GM18519 (cell line): ENCODE data around the gene NUAK1.

Experiments
- ATAC-seq: cut with Tn5 transposase; IDR thresholded peaks from one replicate; pipeline ENCODE4 v1.9.1; 2021; ENCODE audit warnings: mild to moderate bottlenecking, moderate library complexity; ENCODE audit not compliant: unreplicated experiment, low FRiP score

The NUAK1 gene

DNA sequence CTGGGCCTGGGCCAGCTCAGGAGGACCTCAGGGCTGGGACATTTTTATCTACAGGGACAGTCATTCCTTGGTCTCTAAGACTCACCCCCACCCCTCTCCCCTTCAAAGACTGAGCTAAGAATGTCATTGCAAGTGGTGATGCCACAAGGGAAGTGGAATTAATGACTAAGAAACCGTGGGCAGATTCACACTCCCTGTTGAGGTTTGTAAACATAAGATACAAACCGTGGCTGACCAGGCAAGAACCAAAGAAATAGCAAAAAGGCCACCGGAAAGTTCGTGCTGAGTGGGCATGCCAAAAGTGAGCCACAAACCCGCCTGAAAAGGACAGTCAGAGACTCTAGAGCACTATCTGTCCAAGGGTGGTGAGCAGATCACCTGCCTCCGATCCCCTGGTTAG is 25.7 kb downstream of the NUAK1 start:
- ATAC-seq = no peak

DNA sequence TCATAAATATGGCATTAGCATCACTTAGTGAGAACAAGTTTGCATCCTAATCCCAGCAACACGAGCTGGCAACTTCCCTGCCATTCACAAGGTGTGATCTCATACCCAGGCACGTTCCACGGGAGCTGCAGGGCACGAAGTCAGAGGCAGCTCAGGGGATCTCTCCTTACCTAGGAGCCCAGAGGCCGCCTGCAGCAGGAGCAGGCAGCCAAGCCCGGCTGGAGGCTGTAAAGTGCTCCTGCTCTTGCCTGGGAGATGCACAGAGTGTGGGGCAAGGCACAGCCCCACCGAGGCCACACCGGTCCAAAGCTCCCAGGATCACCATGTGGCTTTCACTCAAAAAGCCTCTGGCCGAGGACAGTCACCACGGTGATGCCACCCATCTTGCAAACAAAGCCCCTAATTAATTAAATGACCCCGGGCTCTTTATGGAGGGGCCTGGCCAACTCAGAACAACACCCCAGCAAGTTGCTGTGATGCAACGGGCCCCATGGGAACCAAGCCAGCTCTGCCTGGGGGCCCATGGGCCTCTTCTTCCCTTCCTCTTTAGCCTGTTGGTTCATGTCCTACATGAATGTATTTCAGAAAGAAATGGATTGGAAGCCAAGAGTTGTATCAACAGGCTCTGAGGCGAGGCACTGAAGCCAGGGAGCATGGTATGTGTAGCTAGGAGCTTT is 26.5 kb downstream of the NUAK1 start:
- ATAC-seq = no peak

DNA sequence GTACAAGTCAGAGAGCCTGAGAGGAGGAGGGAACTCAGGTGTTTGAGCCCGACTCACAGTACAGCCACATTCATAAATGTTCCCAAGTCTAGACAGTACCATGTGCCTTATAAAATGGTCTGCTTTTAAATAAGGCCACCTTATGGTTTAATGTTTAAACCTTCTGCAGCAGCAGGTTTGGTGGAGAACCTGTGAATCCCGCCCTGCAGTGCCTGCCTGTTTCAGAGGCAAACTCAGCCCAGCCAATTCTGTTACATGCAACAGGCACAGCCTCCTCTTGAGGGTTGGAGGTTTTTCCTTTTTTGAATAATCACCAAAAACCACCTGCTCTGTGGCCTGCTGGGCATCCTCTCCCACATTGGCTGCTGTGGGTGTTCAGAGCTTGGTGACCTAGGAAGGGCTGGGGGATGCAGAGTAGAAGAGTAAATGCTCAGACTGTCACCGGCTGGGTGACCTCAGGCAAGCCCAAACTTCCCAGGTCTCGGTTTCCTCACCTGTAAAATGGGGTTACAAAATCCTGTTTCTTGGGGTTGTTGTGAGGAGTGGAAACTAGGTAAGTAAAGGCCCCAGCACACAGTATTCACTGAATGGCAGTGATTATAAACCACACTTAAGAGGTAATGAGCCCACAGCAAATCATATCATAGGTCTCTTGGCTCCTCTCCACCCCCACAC is 28.0 kb downstream of the NUAK1 start:
- ATAC-seq = no peak

DNA sequence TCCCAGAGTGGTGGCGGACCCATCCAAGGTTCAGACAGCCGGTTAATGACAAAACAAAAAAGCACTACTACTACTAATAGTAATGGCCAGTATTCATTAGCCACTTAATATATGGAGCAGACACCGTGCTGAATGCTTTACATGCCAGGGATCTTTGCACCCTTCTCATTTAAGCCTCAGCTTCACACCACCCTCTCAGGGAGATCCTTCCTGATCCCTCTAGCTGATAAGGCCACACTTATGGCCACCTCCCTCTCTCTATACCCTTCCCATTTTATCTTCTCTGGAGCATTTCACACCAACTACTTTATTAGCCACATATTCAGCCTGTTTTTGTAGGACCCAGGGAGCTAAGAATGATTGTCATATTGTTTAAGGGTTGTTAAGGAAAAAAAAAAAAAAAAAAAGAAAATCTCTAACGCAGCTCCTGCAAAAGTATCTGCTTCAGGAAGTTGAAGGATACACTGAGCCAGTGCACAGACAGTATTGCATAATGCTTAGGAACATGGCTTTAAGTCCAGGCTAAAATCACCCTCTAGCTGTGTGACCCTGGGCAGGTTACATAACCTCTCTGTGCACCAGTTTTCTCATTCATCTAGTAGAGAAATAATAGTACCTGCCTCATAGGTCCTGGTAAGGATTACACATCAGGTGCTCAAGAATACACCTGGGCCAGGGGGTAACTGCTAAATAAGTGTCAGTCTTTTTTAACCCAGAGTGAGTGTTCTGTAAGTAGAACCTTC is 29.4 kb downstream of the NUAK1 start:
- ATAC-seq = no peak

DNA sequence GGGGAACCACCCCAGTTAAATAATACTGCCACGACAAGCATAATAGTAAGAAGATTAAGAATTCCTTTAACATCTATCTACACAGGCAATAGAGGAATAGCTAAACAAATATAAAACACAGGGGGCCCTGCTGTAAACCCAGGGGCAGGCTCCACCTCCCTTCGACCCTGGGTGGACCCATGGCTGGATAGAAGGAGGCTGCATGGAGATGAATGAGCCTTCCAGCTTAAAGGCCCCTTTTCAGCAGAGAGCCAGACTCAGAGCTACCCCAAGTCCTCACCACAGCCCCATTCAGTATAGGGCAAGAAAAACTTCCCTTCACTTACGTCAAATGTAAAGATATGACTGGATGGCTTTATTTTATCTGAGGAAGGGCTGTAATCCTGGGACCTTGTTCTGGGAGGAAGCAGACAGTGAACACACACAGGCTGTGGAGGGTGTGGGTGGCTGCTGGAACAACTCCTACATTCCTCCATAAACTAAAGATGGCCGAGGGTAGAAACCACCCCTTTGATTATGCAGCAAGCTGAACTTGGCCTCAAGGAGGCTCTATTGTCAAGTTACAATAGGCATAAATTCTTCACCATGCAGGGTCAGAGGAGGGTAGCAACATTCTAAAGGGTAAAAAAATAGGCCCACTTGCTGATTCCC is 30.4 kb downstream of the NUAK1 start:
- ATAC-seq = no peak

DNA sequence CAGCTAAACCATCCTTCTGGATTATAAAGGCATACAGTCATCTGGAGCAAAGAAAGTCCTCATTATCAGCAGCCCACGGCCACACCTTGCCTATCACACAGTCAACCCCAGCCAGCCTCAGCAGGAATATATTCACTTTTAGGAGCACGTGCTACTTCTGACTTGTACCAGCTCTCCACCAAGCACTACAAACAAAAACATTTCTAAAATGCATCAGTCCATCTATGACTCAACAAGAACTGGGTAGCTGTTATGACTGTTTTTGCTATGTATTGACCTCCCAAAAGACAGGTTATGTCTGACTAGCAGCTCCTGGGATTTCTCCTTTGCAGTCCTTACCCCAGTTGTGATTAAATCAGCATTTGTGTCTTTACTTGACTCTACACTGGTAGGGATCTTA is 31.2 kb downstream of the NUAK1 start:
- ATAC-seq = no peak

GRCh38 chr12:106106892-106107291 is 31.9 kb downstream of the NUAK1 start:
- no peak for ATAC-seq

- ATAC-seq = no peak
These were observed 32.6 kb downstream of the NUAK1 start for GRCh38 chr12:106106061-106106566.

GRCh38 chr12:106101803-106102202 is 37.0 kb downstream of the NUAK1 start:
- no peak for ATAC-seq

- no peak for ATAC-seq
These were observed 40.0 kb downstream of the NUAK1 start for GRCh38 chr12:106098691-106099200.

GRCh38 chr12:106097011-106097410 is 41.7 kb downstream of the NUAK1 start:
- ATAC-seq = no peak

DNA sequence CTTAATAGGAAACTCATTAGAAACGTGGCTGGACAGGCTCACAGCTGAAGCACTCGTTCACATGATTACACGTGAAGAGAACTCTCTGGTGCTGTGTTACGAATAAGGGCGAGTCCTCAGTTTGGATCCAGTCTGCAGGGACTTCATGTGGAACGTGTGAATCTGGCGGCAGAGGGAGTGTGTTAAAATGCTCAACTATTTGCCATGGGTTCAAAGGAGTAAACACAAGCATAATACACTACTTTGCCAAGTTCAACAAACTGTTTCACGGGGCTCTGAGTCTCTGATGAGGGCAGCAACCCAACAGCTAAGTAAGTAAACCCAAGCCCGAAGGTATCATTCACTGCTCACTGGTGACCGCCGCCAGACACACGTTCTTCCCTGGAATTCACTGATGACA is 42.4 kb downstream of the NUAK1 start:
- ATAC-seq = no peak

- no peak for ATAC-seq
These were observed 44.5 kb downstream of the NUAK1 start for GRCh38 chr12:106094304-106094703.

DNA sequence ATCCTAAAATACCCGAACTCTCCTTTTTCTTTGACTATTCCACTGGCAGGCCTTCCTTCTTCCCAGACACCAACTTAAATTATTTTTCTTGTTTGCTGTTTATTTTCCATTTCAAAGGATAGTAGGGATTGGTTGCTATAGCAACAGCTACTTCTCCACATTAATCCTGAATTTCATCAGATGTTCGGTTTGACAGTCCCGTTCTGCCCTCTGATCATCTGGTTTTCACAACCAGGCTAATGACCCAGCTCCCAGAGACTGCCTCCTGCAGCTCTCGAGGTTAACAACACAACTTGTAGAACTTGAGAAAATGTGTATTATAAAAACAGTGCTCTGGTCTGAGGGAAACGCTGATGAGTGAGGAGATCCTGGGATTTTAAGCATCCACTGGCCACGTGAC is 45.5 kb downstream of the NUAK1 start:
- no peak for ATAC-seq

- no peak for ATAC-seq
These were observed 47.3 kb downstream of the NUAK1 start for GRCh38 chr12:106091446-106091820.

- no peak for ATAC-seq
These were observed 47.9 kb downstream of the NUAK1 start for GRCh38 chr12:106090591-106091445.

GRCh38 chr12:106089935-106090334 is 48.8 kb downstream of the NUAK1 start:
- ATAC-seq = no peak

- no peak for ATAC-seq
These were observed 49.8 kb downstream of the NUAK1 start for GRCh38 chr12:106088811-106089485.

- ATAC-seq = no peak
These were observed 50.4 kb downstream of the NUAK1 start for GRCh38 chr12:106088246-106088808.
